B cell (primary cell): ENCODE data around the gene PRCC. TPM values are rescaled to one million over a fixed set of nuclear protein-coding genes. Genes with fewer than 3 reads are reported as not detected.

Source experiments
- ATAC-seq: fragments of 200-7000 bp; cut with Tn5 transposase; one replicate; pipeline ENCODE4 v1.10.0; 2021; ENCODE audit warnings: low read depth, mild to moderate bottlenecking, moderate number of reproducible peaks, moderate library complexity
- CTCF ChIA-PET: fragments of 350-600 bp; sonication (Branson Sonifier 250); formaldehyde crosslinking; loops from one replicate; lab custom pipeline; 2021; ENCODE audit warnings: antibody characterized with exemption, inconsistent platforms; lab: Charles Lee
- POLR2A ChIA-PET: fragments of 350-600 bp; sonication (Branson Sonifier 250); formaldehyde crosslinking; loops from one replicate; lab custom pipeline; 2021; ENCODE audit warnings: antibody characterized with exemption; lab: Charles Lee
- DNase-seq: peaks from one replicate; pipeline ENCODE4 v3.0.0; 2013
- H2AFZ ChIP-seq: 2 replicates; pipeline ENCODE4 v1.6.1; 2012; ENCODE audit warnings: mild to moderate bottlenecking, low read depth, low read length; ENCODE audit not compliant: insufficient read depth, poor library complexity, severe bottlenecking
- H3K27ac ChIP-seq, 2 donors: 1 replicate in 1 of 2; 2 replicates in 1 of 2; pipeline ENCODE4 v1.5.1; 2012 to 2013; ENCODE audit warnings: low read length in 2 of 2, mild to moderate bottlenecking in 2 of 2, moderate library complexity in 1 of 2
- H3K27me3 ChIP-seq, 4 experiments: fragments of 200-600 bp in 1 of 4; sonication (generic) in 1 of 4; replicated peaks in 1 of 4; 1 replicate in 2 of 4; 2 replicates in 2 of 4; pipeline versions ENCODE4 v1.6.1 to v1.7.0; 2013 to 2016; ENCODE audit warnings: low read length in 3 of 4, mild to moderate bottlenecking in 2 of 4, mixed read lengths in 1 of 4, moderate library complexity in 1 of 4; ENCODE audit not compliant: insufficient read depth in 4 of 4, control insufficient read depth in 3 of 4; ENCODE audit errors: control extremely low read depth in 1 of 4
- H3K36me3 ChIP-seq, 2 experiments: replicated peaks in 1 of 2; 1 replicate in 1 of 2; 2 replicates in 1 of 2; pipeline versions ENCODE4 v1.6.1 to v1.7.1; 2013; ENCODE audit warnings: low read length in 1 of 2; ENCODE audit not compliant: insufficient read depth in 2 of 2, control insufficient read depth in 1 of 2; ENCODE audit errors: control extremely low read depth in 1 of 2, extremely low read depth in 1 of 2
- H3K4me1 ChIP-seq, 2 donors: fragments of 200-600 bp in 1 of 2; sonication (generic) in 1 of 2; 1 replicate in 1 of 2; 2 replicates in 1 of 2; pipeline versions ENCODE4 v1.5.1 to v1.6.1; 2013 to 2017; ENCODE audit warnings: low read length in 2 of 2; ENCODE audit not compliant: control insufficient read depth in 2 of 2, insufficient read depth in 2 of 2
- H3K4me2 ChIP-seq: replicated peaks from 2 replicates; pipeline ENCODE3; 2012; ENCODE audit warnings: mild to moderate bottlenecking, low read depth, low read length; ENCODE audit not compliant: poor library complexity, severe bottlenecking
- H3K4me3 ChIP-seq, 5 experiments: fragments of 200-600 bp in 1 of 5; sonication (generic) in 1 of 5; 1 replicate in 3 of 5; 2 replicates in 2 of 5; pipeline versions ENCODE4 v1.5.1 to v1.7.0; 2011 to 2016; ENCODE audit warnings: low read length in 4 of 5, mild to moderate bottlenecking in 4 of 5, low read depth in 2 of 5, control low read depth in 1 of 5, moderate library complexity in 1 of 5; ENCODE audit not compliant: insufficient read depth in 1 of 5; ENCODE audit errors: control extremely low read depth in 1 of 5, extremely low read depth in 1 of 5
- H3K79me2 ChIP-seq: fragments of 200-600 bp; sonication (generic); one replicate; pipeline ENCODE4 v1.6.0; 2016; ENCODE audit warnings: low read length; ENCODE audit not compliant: control insufficient read depth, insufficient read depth
- H3K9ac ChIP-seq: fragments of 200-600 bp; sonication (generic); 2 replicates; pipeline ENCODE4 v1.6.1; 2017; ENCODE audit warnings: mild to moderate bottlenecking, low read length, moderate library complexity
- H3K9me3 ChIP-seq, 3 donors: one replicate each; pipeline versions ENCODE4 v1.6.1 to v1.7.1; 2013; ENCODE audit warnings: low read length in 2 of 3; ENCODE audit not compliant: control insufficient read depth in 2 of 3, insufficient read depth in 1 of 3; ENCODE audit errors: control extremely low read depth in 1 of 3
- H4K20me1 ChIP-seq: 2 replicates; pipeline ENCODE4 v1.6.0; 2012; ENCODE audit warnings: mild to moderate bottlenecking, low read length; ENCODE audit not compliant: insufficient read depth, control insufficient read depth, poor library complexity, severe bottlenecking
- H3K27ac Mint-ChIP-seq: one replicate; pipeline ENCODE4 v1.8.0; 2021; ENCODE audit warnings: mixed read lengths
- H3K27me3 Mint-ChIP-seq: one replicate; pipeline ENCODE4 v1.8.0; 2021; ENCODE audit warnings: mixed read lengths
- H3K4me1 Mint-ChIP-seq: one replicate; pipeline ENCODE4 v1.8.0; 2021; ENCODE audit warnings: mixed read lengths
- H3K4me3 Mint-ChIP-seq: one replicate; pipeline ENCODE4 v1.8.0; 2021; ENCODE audit warnings: mixed read lengths
- H3K9me3 Mint-ChIP-seq: one replicate; pipeline ENCODE4 v1.8.0; 2022; ENCODE audit warnings: mixed read lengths; ENCODE audit not compliant: insufficient read depth
- CTCF ChIP-seq: fragments of 200-600 bp; IDR thresholded peaks from one replicate; pipeline ENCODE4 v1.8.0; 2022; ENCODE audit warnings: antibody characterized with exemption, mild to moderate bottlenecking
- EZH2 ChIP-seq: IDR thresholded peaks from 2 replicates; pipeline ENCODE4 v1.6.1; 2012; ENCODE audit warnings: borderline replicate concordance, low read depth, mild to moderate bottlenecking, moderate library complexity, low read length; ENCODE audit not compliant: insufficient read depth, poor library complexity, severe bottlenecking
- WGBS: methylation state at CpG from one replicate; pipeline ENCODE4 v1.1.5; 2013; ENCODE audit warnings: missing lambda C conversion rate; ENCODE audit not compliant: insufficient coverage; 5-methylcytosine and 5-hydroxymethylcytosine counted together
- intact Hi-C: fragments of 100-400 bp; cut with micrococcal nuclease; formaldehyde crosslinking; loops from one replicate; pipeline ENCODE4 v1.10.0; 2022
- polyA plus RNA-seq: library from polyadenylated mRNA; depleted of rRNA; stranded (reverse); fragments of >200 nt; gene quantifications from 2 replicates; pipeline ENCODE4 v1.2.3, GENCODE V29; 2012
- total RNA-seq, 2 donors: library from RNA; stranded (reverse); fragments of 120-200 nt in 1 of 2; gene quantifications; 1 replicate in 1 of 2; 2 replicates in 1 of 2; pipeline versions ENCODE4 v1.2.3 to v1.2.4, GENCODE V29; 2013 to 2022

PRCC gene
- total and polyA plus RNA-seq, 2 donors (not counting 1 experiment from before 2014, with no cell fraction given) = 55.7 to 83.4 TPM

GRCh38 chr1:156808186-156809030 is 41.1 kb downstream of the PRCC start:
- Mint-ChIP-seq H3K9me3 (no peaks in the 10 kb centered on the region), H3K27ac (no peak overlapping the region), H3K27me3 (no peaks in the 10 kb centered on the region), H3K4me3 (no peak overlapping the region), H3K4me1 (peaks cover 8% of the 10 kb centered on the region)
- no peak for TF ChIP-seq EZH2
- TF ChIP-seq CTCF = no peak
- 96% methylated on average over 14 of the region's 16 CpGs for WGBS
- ChIA-PET POLR2A (no interaction called here), CTCF (interaction anchor here (0.9 to 1.3 kb wide), 3 partner anchors 9 to 13 kb away, joined by 3 read pairs; no protein-coding TSS in a partner anchor)
- H3K27ac ChIP-seq = no peak overlapping the region
- no peaks in the 10 kb centered on the region for H4K20me1 ChIP-seq
- DNase-seq (no peak), ATAC-seq (no peak)
- H2AFZ ChIP-seq = no peak overlapping the region
- no peak overlapping the region for H3K4me2 ChIP-seq
- H3K36me3 ChIP-seq = no peaks in the 10 kb centered on the region
- intact Hi-C loops = no loop called here
- peaks cover 0 to 8% (median 0%) of the 10 kb centered on the region in 4 experiments for H3K27me3 ChIP-seq
- no peak overlapping the region for H3K9ac ChIP-seq
- no peak overlapping the region for H3K4me3 ChIP-seq
- peaks cover 2 to 10% of the 10 kb centered on the region in 2 donors for H3K4me1 ChIP-seq
- H3K9me3 ChIP-seq = no peaks in the 10 kb centered on the region
- no peaks in the 10 kb centered on the region for H3K79me2 ChIP-seq

- ChIA-PET CTCF (no interaction called here), POLR2A (no interaction called here)
- Mint-ChIP-seq H3K27me3 (no peaks in the 10 kb centered on the region), H3K9me3 (no peaks in the 10 kb centered on the region), H3K27ac (no peak overlapping the region), H3K4me1 (peaks cover 15% of the 10 kb centered on the region), H3K4me3 (no peak overlapping the region)
- Histone ChIP-seq H3K27ac (no peak overlapping the region), H3K9me3 (peaks cover 0 to 3% (median 0%) of the 10 kb centered on the region in 3 donors), H3K4me1 (peaks cover 9 to 18% of the 10 kb centered on the region in 2 donors), H3K27me3 (peaks cover 0 to 12% (median 0%) of the 10 kb centered on the region in 4 experiments), H3K36me3 (no peaks in the 10 kb centered on the region), H3K4me2 (no peak overlapping the region), H4K20me1 (no peaks in the 10 kb centered on the region), H3K9ac (no peak overlapping the region), H3K79me2 (no peaks in the 10 kb centered on the region), H3K4me3 (no peak overlapping the region), H2AFZ (no peak overlapping the region)
- ATAC-seq (no peak), DNase-seq (no peak)
- WGBS = 98% methylated on average over 5 of the region's 10 CpGs
- intact Hi-C loops = no loop called here
- TF ChIP-seq EZH2 (no peak), CTCF (no peak)
Measured at GRCh38 chr1:156809281-156809680, 41.9 kb downstream of the PRCC start.
